ENCODE data around the gene ASPHD2. TPM values are rescaled to one million over a fixed set of nuclear protein-coding genes. Genes with fewer than 3 reads are reported as not detected.
A peak's percentile ranks its signal among the peaks of the same experiment; 100 is the strongest.

The ASPHD2 gene
- total RNA-seq, 1 donor from 2014 or later = 1.5 TPM

- Histone ChIP-seq H3K27ac (no peak overlapping the region), H3K4me3 (no peak overlapping the region), H3K27me3 (ENCODE audit: low read depth) (peaks cover 8% of the 10 kb centered on the region), H3K36me3 (no peaks in the 10 kb centered on the region), H3K9me3 (no peaks in the 10 kb centered on the region), H3K4me1 (no peaks in the 10 kb centered on the region)
- DNase-seq (no peak), ATAC-seq (no peak)
- TF ChIP-seq, protein P1, sequence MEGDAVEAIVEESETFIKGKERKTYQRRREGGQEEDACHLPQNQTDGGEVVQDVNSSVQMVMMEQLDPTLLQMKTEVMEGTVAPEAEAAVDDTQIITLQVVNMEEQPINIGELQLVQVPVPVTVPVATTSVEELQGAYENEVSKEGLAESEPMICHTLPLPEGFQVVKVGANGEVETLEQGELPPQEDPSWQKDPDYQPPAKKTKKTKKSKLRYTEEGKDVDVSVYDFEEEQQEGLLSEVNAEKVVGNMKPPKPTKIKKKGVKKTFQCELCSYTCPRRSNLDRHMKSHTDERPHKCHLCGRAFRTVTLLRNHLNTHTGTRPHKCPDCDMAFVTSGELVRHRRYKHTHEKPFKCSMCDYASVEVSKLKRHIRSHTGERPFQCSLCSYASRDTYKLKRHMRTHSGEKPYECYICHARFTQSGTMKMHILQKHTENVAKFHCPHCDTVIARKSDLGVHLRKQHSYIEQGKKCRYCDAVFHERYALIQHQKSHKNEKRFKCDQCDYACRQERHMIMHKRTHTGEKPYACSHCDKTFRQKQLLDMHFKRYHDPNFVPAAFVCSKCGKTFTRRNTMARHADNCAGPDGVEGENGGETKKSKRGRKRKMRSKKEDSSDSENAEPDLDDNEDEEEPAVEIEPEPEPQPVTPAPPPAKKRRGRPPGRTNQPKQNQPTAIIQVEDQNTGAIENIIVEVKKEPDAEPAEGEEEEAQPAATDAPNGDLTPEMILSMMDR (IDR thresholded peaks at IDR 0.05) = no peak
- intact Hi-C loops (cut with DNase I) = no loop called here
Measured at GRCh38 chr22:26409719-26410335, 19.2 kb upstream of the ASPHD2 start.

DNA sequence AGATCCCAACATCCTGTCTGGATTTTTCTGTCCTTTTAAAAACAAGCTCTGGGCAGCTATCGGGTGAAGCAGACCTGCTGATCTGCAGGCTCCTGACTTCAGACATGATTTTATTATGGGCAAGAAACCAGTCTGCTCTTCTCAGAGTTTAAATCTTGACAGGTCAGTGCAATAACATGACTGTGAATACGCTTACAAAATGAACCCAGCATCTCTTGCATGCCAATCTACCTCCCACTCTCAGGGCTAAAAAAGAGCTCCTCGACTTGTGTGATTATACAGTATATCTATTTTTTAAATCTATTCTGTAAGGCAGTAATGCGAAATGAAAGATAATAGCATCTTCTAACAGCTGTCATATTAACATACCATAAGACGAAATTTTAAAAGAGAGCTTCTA is 18.7 kb upstream of the ASPHD2 start:
- no peaks in the 10 kb centered on the region for H3K9me3 ChIP-seq
- no peaks in the 10 kb centered on the region for H3K4me1 ChIP-seq
- no peak overlapping the region for H3K4me3 ChIP-seq
- TF ChIP-seq, protein P1 (IDR thresholded peaks at IDR 0.05) = no peak
- H3K27ac ChIP-seq = no peak overlapping the region
- peaks cover 10% of the 10 kb centered on the region for H3K27me3 ChIP-seq (ENCODE audit: low read depth)
- H3K36me3 ChIP-seq = no peaks in the 10 kb centered on the region
- intact Hi-C loops (cut with DNase I) = no loop called here
- ATAC-seq = no peak
- DNase-seq = no peak

- TF ChIP-seq, protein P1 (IDR thresholded peaks at IDR 0.05) = no peak
- Histone ChIP-seq H3K36me3 (no peaks in the 10 kb centered on the region), H3K4me1 (no peaks in the 10 kb centered on the region), H3K9me3 (no peaks in the 10 kb centered on the region), H3K27ac (no peak overlapping the region), H3K27me3 (ENCODE audit: low read depth) (peaks cover 13% of the 10 kb centered on the region), H3K4me3 (no peak overlapping the region)
- DNase-seq (no peak), ATAC-seq (no peak)
- intact Hi-C loops (cut with DNase I) = no loop called here
Measured at GRCh38 chr22:26414347-26414746, 14.7 kb upstream of the ASPHD2 start.

- peaks cover 8% of the 10 kb centered on the region for H3K27me3 ChIP-seq (ENCODE audit: low read depth)
- no peak overlapping the region for H3K27ac ChIP-seq
- H3K4me1 ChIP-seq = no peaks in the 10 kb centered on the region
- TF ChIP-seq, protein P1 (IDR thresholded peaks at IDR 0.05) = no peak
- H3K9me3 ChIP-seq = no peaks in the 10 kb centered on the region
- no peak for DNase-seq
- no peak overlapping the region for H3K4me3 ChIP-seq
- intact Hi-C loops (cut with DNase I) = no loop called here
- no peaks in the 10 kb centered on the region for H3K36me3 ChIP-seq
- ATAC-seq = no peak
Measured at GRCh38 chr22:26416256-26416655, 12.8 kb upstream of the ASPHD2 start.

DNA sequence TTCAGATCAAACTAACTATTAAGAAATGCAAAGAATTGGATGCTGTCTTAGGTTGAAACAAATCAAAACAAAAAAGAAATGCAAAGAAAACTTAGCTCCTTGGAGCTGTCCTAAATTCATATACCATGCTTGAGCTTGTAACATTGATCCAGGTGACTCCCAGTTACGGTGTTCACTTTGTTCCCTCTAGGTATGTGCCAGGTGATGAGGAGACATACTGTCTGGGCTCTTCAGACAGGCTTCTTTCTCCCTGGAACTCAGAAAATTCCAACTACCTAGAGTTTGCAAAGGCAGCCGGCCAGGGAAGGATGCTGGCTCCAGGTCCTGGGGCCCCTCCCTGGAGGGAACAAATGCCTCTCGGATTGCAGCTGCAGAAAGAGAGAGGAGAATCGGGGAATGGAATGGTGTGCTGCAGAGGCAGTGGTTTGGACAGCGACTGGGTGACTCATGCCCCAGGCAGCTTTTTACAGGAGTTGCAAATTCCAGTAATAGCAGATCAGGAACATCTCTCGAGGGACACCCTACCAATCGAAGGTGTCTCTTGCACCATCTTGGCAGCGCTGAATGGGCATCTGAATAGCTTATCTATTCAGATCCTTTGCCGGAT is 12.3 kb upstream of the ASPHD2 start:
- H3K4me1 ChIP-seq = no peaks in the 10 kb centered on the region
- no peak overlapping the region for H3K4me3 ChIP-seq
- H3K36me3 ChIP-seq = no peaks in the 10 kb centered on the region
- no peak for DNase-seq
- no peaks in the 10 kb centered on the region for H3K9me3 ChIP-seq
- ATAC-seq = peak in 1 of 2 donors; percentile 18
- intact Hi-C loops (cut with DNase I) = no loop called here
- no peak overlapping the region for H3K27ac ChIP-seq
- TF ChIP-seq, protein P1 (IDR thresholded peaks at IDR 0.05) = no peak
- peaks cover 8% of the 10 kb centered on the region for H3K27me3 ChIP-seq (ENCODE audit: low read depth)

Data from lower lobe of right lung (tissue), 2 donors.